ENCODE results near the gene HADHA.

GRCh38 chr2:26187537-26188104, 56.8 kb downstream of the HADHA start:
- no peak for TF ChIP-seq ESRRA (CRISPR knock-in tag; IDR thresholded peaks at IDR 0.05; ENCODE audit: borderline replicate concordance)
- no peak for TF ChIP-seq CTCF (IDR thresholded peaks at IDR 0.05)
- no peak for TF ChIP-seq CBFB (CRISPR knock-in tag; IDR thresholded peaks at IDR 0.05; ENCODE audit: low read depth)
- no peak for TF ChIP-seq AR (CRISPR knock-in tag; IDR thresholded peaks at IDR 0.05)
- TF ChIP-seq ARID4B (CRISPR knock-in tag; IDR thresholded peaks at IDR 0.05; ENCODE audit: borderline replicate concordance), result no peak
- no peak for TF ChIP-seq NFE2L1 (CRISPR knock-in tag; IDR thresholded peaks at IDR 0.05)
- no peak for TF ChIP-seq ELF4 (CRISPR knock-in tag; IDR thresholded peaks at IDR 0.05; ENCODE audit: low read depth)
- no peak for TF ChIP-seq TCF7 (CRISPR knock-in tag; IDR thresholded peaks at IDR 0.05; ENCODE audit: low read depth)
- no peak for TF ChIP-seq E2F1 (CRISPR knock-in tag; IDR thresholded peaks at IDR 0.05)
- TF ChIP-seq ZNF138 (CRISPR knock-in tag; conservative IDR thresholded peaks at IDR 0.05), result no peak
- no peak for TF ChIP-seq USF1 (CRISPR knock-in tag; IDR thresholded peaks at IDR 0.05)
- TF ChIP-seq NR2C2 (CRISPR knock-in tag; IDR thresholded peaks at IDR 0.05), result no peak
- no peak for TF ChIP-seq SP1 (CRISPR knock-in tag; conservative IDR thresholded peaks at IDR 0.05)
- TF ChIP-seq ZBTB43 (CRISPR knock-in tag; IDR thresholded peaks at IDR 0.05), result no peak
